HepG2 (cell line): ENCODE results near the gene GPHN.
A peak's percentile ranks its signal among the peaks of the same experiment; 100 is the strongest.

Experiments used
- EP300 ChIP-seq, 3 experiments: sonication (generic) in 1 of 3; formaldehyde crosslinking in 1 of 3; IDR thresholded peaks; 2 replicates each; pipeline versions ENCODE4 v1.5.1 to v1.6.1; 2011 to 2020; ENCODE audit warnings: low read depth in 2 of 3, low read length in 2 of 3, borderline replicate concordance in 1 of 3, improper control_type of control experiment in 1 of 3, mild to moderate bottlenecking in 1 of 3, missing genetic modification reagents in 1 of 3, moderate library complexity in 1 of 3
- KLF16 ChIP-seq, 2 experiments: sonication (generic) in 1 of 2; formaldehyde crosslinking in 1 of 2; IDR thresholded peaks; 2 replicates each; pipeline versions ENCODE4 v1.6.1 to v1.8.0; 2016 to 2023; ENCODE audit warnings: missing genetic modification reagents in 2 of 2, missing compliant biosample characterization in 1 of 2
- MXI1 ChIP-seq: IDR thresholded peaks from 3 replicates; pipeline ENCODE4 v1.6.1; 2012; ENCODE audit warnings: low read depth, low read length, inconsistent platforms, borderline replicate concordance
- POLR2A ChIP-seq, 2 experiments: IDR thresholded peaks; 2 replicates each; pipeline ENCODE4 v1.6.1; 2011; ENCODE audit warnings: low read depth in 2 of 2, low read length in 2 of 2, mild to moderate bottlenecking in 1 of 2, moderate library complexity in 1 of 2; ENCODE audit not compliant: insufficient read depth in 1 of 2
- SP4 ChIP-seq: sonication (generic); formaldehyde crosslinking; IDR thresholded peaks from 2 replicates; pipeline ENCODE4 v1.8.1; 2023; ENCODE audit warnings: mild to moderate bottlenecking, missing genetic modification reagents
- ZNF558 ChIP-seq: sonication (generic); formaldehyde crosslinking; IDR thresholded peaks from 2 replicates; pipeline ENCODE4 v1.9.0; 2022; ENCODE audit warnings: mild to moderate bottlenecking, missing genetic modification reagents, borderline replicate concordance
- TF ChIP-seq, protein P1 (sequence below): sonication (generic); formaldehyde crosslinking; IDR thresholded peaks from 2 replicates; pipeline ENCODE4 v1.4.0; 2020; ENCODE audit warnings: mild to moderate bottlenecking, missing genetic modification reagents
- TF ChIP-seq, protein P2 (sequence below): sonication (generic); formaldehyde crosslinking; conservative IDR thresholded peaks from 2 replicates; pipeline ENCODE4 v1.8.0; 2022; ENCODE audit warnings: low read depth, missing genetic modification reagents
- TF ChIP-seq, protein P3 (sequence below): sonication (generic); formaldehyde crosslinking; IDR thresholded peaks from 2 replicates; pipeline ENCODE4 v1.5.0; 2020; ENCODE audit warnings: mild to moderate bottlenecking, missing genetic modification reagents, moderate library complexity
- TF ChIP-seq, protein P4 (sequence below), 2 experiments: IDR thresholded peaks; 2 replicates each; pipeline ENCODE4 v1.6.1; 2011 to 2012; ENCODE audit warnings: low read length in 2 of 2, borderline replicate concordance in 1 of 2, low read depth in 1 of 2, mild to moderate bottlenecking in 1 of 2, moderate library complexity in 1 of 2
- TF ChIP-seq, protein P5 (sequence below): sonication (generic); formaldehyde crosslinking; IDR thresholded peaks from 2 replicates; pipeline ENCODE4 v1.9.0; 2021; ENCODE audit warnings: missing genetic modification reagents, borderline replicate concordance
- TF ChIP-seq, protein P6 (sequence below): sonication (generic); formaldehyde crosslinking; IDR thresholded peaks from 2 replicates; pipeline ENCODE4 v1.4.0; 2020; ENCODE audit warnings: mild to moderate bottlenecking, missing genetic modification reagents
- TF ChIP-seq, protein P7 (sequence below): sonication (generic); formaldehyde crosslinking; IDR thresholded peaks from 2 replicates; pipeline ENCODE4 v1.8.0; 2022; ENCODE audit warnings: mild to moderate bottlenecking, missing genetic modification reagents, moderate library complexity

DNA sequence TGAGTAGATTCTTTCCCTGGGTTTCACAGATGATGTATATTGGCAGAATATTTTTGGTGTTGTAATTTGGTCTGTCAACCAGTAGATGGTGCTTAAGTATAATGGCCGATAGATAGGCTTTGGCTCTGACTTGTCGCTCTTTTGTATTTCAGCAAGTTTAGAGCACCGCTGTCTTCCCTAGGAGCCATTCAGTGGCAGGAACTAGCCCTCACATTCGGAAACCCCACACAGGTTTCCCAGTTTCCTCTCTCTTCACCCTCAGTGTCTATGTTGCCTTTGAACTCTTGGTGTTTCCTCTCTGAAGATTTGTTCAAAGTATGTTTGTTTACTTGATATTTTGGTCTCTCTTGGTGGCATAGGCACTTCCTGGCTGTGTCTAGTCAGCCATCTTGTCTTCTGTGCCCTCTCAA is 102.2 kb downstream of the GPHN start:
- TF ChIP-seq, protein P1, sequence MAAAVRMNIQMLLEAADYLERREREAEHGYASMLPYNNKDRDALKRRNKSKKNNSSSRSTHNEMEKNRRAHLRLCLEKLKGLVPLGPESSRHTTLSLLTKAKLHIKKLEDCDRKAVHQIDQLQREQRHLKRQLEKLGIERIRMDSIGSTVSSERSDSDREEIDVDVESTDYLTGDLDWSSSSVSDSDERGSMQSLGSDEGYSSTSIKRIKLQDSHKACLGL (CRISPR knock-in tag): no peak
- TF ChIP-seq KLF16 (CRISPR knock-in tag; IDR thresholded peaks at IDR 0.05): no peak
- TF ChIP-seq, protein P2, sequence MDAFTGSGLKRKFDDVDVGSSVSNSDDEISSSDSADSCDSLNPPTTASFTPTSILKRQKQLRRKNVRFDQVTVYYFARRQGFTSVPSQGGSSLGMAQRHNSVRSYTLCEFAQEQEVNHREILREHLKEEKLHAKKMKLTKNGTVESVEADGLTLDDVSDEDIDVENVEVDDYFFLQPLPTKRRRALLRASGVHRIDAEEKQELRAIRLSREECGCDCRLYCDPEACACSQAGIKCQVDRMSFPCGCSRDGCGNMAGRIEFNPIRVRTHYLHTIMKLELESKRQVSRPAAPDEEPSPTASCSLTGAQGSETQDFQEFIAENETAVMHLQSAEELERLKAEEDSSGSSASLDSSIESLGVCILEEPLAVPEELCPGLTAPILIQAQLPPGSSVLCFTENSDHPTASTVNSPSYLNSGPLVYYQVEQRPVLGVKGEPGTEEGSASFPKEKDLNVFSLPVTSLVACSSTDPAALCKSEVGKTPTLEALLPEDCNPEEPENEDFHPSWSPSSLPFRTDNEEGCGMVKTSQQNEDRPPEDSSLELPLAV (CRISPR knock-in tag): no peak
- no peak for TF ChIP-seq MXI1
- TF ChIP-seq SP4 (CRISPR knock-in tag): no peak
- TF ChIP-seq, protein P3, sequence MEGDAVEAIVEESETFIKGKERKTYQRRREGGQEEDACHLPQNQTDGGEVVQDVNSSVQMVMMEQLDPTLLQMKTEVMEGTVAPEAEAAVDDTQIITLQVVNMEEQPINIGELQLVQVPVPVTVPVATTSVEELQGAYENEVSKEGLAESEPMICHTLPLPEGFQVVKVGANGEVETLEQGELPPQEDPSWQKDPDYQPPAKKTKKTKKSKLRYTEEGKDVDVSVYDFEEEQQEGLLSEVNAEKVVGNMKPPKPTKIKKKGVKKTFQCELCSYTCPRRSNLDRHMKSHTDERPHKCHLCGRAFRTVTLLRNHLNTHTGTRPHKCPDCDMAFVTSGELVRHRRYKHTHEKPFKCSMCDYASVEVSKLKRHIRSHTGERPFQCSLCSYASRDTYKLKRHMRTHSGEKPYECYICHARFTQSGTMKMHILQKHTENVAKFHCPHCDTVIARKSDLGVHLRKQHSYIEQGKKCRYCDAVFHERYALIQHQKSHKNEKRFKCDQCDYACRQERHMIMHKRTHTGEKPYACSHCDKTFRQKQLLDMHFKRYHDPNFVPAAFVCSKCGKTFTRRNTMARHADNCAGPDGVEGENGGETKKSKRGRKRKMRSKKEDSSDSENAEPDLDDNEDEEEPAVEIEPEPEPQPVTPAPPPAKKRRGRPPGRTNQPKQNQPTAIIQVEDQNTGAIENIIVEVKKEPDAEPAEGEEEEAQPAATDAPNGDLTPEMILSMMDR: peak; percentile 41
- TF ChIP-seq, protein P4, sequence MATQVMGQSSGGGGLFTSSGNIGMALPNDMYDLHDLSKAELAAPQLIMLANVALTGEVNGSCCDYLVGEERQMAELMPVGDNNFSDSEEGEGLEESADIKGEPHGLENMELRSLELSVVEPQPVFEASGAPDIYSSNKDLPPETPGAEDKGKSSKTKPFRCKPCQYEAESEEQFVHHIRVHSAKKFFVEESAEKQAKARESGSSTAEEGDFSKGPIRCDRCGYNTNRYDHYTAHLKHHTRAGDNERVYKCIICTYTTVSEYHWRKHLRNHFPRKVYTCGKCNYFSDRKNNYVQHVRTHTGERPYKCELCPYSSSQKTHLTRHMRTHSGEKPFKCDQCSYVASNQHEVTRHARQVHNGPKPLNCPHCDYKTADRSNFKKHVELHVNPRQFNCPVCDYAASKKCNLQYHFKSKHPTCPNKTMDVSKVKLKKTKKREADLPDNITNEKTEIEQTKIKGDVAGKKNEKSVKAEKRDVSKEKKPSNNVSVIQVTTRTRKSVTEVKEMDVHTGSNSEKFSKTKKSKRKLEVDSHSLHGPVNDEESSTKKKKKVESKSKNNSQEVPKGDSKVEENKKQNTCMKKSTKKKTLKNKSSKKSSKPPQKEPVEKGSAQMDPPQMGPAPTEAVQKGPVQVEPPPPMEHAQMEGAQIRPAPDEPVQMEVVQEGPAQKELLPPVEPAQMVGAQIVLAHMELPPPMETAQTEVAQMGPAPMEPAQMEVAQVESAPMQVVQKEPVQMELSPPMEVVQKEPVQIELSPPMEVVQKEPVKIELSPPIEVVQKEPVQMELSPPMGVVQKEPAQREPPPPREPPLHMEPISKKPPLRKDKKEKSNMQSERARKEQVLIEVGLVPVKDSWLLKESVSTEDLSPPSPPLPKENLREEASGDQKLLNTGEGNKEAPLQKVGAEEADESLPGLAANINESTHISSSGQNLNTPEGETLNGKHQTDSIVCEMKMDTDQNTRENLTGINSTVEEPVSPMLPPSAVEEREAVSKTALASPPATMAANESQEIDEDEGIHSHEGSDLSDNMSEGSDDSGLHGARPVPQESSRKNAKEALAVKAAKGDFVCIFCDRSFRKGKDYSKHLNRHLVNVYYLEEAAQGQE (IDR thresholded peaks at IDR 0.05; ENCODE audit: borderline replicate concordance in 1 of 2, low read depth in 1 of 2, low read length in 2 of 2): no peak
- no peak for TF ChIP-seq POLR2A (IDR thresholded peaks at IDR 0.05; ENCODE audit: insufficient read depth in 1 of 2, low read depth in 2 of 2, low read length in 2 of 2)
- TF ChIP-seq, protein P5, sequence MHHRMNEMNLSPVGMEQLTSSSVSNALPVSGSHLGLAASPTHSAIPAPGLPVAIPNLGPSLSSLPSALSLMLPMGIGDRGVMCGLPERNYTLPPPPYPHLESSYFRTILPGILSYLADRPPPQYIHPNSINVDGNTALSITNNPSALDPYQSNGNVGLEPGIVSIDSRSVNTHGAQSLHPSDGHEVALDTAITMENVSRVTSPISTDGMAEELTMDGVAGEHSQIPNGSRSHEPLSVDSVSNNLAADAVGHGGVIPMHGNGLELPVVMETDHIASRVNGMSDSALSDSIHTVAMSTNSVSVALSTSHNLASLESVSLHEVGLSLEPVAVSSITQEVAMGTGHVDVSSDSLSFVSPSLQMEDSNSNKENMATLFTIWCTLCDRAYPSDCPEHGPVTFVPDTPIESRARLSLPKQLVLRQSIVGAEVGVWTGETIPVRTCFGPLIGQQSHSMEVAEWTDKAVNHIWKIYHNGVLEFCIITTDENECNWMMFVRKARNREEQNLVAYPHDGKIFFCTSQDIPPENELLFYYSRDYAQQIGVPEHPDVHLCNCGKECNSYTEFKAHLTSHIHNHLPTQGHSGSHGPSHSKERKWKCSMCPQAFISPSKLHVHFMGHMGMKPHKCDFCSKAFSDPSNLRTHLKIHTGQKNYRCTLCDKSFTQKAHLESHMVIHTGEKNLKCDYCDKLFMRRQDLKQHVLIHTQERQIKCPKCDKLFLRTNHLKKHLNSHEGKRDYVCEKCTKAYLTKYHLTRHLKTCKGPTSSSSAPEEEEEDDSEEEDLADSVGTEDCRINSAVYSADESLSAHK (CRISPR knock-in tag): no peak
- no peak for TF ChIP-seq ZNF558 (CRISPR knock-in tag)
- TF ChIP-seq, protein P6, sequence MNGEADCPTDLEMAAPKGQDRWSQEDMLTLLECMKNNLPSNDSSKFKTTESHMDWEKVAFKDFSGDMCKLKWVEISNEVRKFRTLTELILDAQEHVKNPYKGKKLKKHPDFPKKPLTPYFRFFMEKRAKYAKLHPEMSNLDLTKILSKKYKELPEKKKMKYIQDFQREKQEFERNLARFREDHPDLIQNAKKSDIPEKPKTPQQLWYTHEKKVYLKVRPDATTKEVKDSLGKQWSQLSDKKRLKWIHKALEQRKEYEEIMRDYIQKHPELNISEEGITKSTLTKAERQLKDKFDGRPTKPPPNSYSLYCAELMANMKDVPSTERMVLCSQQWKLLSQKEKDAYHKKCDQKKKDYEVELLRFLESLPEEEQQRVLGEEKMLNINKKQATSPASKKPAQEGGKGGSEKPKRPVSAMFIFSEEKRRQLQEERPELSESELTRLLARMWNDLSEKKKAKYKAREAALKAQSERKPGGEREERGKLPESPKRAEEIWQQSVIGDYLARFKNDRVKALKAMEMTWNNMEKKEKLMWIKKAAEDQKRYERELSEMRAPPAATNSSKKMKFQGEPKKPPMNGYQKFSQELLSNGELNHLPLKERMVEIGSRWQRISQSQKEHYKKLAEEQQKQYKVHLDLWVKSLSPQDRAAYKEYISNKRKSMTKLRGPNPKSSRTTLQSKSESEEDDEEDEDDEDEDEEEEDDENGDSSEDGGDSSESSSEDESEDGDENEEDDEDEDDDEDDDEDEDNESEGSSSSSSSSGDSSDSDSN (CRISPR knock-in tag): no peak
- TF ChIP-seq, protein P7, sequence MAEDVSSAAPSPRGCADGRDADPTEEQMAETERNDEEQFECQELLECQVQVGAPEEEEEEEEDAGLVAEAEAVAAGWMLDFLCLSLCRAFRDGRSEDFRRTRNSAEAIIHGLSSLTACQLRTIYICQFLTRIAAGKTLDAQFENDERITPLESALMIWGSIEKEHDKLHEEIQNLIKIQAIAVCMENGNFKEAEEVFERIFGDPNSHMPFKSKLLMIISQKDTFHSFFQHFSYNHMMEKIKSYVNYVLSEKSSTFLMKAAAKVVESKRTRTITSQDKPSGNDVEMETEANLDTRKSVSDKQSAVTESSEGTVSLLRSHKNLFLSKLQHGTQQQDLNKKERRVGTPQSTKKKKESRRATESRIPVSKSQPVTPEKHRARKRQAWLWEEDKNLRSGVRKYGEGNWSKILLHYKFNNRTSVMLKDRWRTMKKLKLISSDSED (CRISPR knock-in tag): no peak
- no peak for TF ChIP-seq EP300 (IDR thresholded peaks at IDR 0.05; ENCODE audit: low read depth in 2 of 2, low read length in 2 of 2)
- no peak for TF ChIP-seq EP300 (CRISPR knock-in tag; IDR thresholded peaks at IDR 0.05; ENCODE audit: borderline replicate concordance)
